Measurements from ENCODE around the gene LYPD4.

Gene LYPD4

DNA sequence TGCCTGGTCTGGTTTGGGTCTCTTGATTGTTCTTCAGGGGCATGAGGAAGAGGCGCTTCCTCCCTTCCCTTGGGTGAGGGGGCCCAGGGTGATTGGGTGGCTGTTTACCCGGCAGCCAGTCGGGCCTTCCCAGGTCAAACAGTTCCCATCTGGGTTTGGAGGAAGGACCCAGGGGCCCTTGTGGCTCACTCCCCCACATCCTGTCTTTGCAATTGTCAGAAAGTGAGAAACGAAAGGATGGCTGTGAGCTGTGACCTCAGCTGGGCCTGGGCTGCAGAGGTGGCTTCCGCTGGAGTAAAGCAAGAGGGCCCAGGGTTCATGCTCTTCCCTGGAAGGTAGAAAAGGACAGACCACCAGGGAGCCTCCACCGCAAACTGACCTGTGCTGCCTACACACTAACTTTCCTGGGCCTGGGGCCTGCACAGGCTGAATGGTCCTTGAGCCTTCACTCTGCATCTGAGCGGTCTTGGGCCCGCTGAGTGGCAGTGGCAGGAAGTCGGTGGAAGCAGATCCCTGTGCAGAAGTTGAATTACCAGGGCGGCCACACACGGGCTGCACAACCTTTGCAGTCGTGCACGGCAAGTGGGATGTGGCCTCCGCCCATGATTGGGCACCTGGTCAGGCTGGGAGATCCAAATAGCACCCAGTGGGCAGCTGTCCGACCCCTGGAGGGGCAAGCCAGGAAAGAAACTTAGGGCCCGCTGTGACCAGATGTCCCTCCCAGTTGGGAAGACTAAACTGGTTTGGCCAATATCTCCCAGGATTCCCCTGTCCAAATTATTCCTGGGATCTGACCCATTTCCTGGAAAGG, 27.3 kb upstream of the LYPD4 start:
- TF ChIP-seq, protein P1, sequence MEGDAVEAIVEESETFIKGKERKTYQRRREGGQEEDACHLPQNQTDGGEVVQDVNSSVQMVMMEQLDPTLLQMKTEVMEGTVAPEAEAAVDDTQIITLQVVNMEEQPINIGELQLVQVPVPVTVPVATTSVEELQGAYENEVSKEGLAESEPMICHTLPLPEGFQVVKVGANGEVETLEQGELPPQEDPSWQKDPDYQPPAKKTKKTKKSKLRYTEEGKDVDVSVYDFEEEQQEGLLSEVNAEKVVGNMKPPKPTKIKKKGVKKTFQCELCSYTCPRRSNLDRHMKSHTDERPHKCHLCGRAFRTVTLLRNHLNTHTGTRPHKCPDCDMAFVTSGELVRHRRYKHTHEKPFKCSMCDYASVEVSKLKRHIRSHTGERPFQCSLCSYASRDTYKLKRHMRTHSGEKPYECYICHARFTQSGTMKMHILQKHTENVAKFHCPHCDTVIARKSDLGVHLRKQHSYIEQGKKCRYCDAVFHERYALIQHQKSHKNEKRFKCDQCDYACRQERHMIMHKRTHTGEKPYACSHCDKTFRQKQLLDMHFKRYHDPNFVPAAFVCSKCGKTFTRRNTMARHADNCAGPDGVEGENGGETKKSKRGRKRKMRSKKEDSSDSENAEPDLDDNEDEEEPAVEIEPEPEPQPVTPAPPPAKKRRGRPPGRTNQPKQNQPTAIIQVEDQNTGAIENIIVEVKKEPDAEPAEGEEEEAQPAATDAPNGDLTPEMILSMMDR (IDR thresholded peaks at IDR 0.05; ENCODE audit: extremely low read depth, missing control alignments), result no peak
- peak; percentile 76 for DNase-seq (ENCODE audit: low spot score)

DNA sequence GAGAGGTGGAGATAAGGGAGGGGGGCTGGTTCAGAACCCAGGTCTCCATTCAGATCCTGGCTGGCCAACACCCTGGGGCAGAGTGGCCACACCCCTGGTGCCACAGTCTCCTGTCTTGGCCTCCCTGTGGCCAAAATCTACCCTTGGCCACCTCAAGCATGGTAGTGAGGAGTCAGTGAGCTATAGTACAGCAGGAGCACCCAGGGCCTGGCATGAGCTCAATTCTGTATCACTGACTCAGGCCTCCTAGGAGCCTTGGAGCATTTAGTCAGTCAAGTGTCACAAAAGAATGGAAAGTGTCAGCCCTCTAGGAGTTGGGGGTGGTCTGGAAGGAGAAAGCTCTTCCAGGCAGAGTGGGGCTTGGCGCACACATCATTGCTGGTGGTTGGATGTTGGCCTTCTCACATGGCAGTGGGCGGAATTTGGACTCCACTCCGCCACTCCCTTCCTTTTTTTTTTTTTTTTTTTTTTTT, 26.0 kb upstream of the LYPD4 start:
- no peak for DNase-seq (ENCODE audit: low spot score)
- TF ChIP-seq, protein P1 (IDR thresholded peaks at IDR 0.05; ENCODE audit: extremely low read depth, missing control alignments), result no peak

DNA sequence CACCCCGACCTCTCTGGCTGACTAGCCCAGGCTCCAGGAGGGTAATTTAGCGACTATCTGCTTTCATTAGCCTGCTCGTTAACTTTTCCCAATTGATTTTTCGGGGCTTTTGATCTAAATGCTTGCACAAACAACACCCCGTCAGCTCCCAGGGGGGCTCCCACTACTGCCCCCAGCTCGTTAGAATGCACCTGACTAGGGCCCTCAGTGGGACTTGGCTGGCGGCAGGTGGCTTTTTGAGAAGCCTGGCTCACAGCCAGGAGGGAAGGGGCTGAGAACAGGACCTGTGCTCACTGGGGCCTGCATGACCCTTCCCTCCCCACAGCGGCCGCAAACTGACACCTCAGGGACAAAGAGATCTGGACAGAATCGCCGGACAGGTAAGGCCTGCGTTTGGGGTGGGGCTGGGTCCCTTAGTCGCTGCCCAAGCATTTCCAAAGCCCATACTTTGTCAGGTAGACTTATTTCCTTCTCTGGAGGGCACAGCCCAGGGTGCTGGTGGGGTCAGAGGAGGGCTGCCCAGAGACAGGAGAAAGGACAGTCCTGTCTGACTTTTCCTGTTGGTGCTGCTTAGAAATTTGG, 25.0 kb upstream of the LYPD4 start:
- TF ChIP-seq, protein P1 (IDR thresholded peaks at IDR 0.05; ENCODE audit: extremely low read depth, missing control alignments), result no peak
- DNase-seq (ENCODE audit: low spot score), result no peak

DNA sequence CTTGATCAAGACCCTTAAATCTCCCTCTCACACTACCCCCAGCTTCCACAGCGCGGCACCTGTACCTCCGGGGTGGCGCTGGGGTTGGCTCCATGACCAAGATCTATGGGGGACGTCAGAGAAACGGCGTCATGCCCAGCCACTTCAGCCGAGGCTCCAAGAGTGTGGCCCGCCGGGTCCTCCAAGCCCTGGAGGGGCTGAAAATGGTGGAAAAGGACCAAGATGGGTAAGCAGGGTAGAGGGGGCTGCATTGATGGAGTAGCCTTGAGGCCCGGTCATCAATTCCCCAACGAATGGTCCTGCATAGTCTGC, 24.5 kb upstream of the LYPD4 start:
- TF ChIP-seq, protein P1 (IDR thresholded peaks at IDR 0.05; ENCODE audit: extremely low read depth, missing control alignments), result no peak
- no peak for DNase-seq (ENCODE audit: low spot score)

DNA sequence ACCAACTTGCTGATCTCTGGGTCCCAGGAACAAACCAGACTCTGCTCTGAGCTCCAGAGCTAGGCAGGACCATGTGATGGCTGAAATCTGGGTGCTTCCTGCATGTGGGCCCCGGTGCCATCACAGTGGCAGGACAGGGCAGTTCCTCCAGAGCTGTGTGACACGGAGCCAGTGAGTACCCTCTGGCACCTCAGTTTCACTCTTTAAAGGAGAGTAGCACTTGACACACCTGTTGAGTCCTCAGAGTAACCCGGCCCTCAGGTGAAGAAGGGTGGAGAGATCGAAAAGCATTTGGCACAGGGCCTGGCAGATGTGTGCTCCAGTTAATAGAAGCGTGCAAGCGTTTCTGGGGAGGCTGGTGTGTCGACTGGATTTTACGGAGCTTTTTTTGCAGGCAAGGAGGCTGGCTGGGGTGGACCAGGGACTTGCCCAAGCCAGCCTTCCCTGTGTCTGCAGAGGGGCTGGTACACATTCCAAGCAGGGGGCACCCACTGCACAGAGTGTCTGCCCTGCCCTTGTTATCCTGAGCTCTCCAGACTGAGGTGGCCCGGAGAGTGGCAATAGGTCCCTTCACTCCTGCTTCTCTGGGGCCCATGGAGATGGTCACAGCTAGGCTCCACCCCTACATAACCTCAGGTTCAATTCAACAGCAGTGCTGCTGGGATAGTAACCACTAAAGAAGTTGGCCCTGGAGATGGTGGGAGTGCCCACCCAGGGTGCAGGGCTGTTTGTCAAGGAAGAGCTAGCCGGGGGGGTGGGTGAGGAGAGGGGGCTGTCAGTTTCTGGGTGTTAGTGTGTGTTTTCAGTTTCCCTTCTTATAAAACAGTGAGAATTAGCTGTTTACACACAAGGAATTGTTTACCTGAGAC, 23.9 kb upstream of the LYPD4 start:
- TF ChIP-seq, protein P1 (IDR thresholded peaks at IDR 0.05; ENCODE audit: extremely low read depth, missing control alignments), result no peak
- no peak for DNase-seq (ENCODE audit: low spot score)

DNA sequence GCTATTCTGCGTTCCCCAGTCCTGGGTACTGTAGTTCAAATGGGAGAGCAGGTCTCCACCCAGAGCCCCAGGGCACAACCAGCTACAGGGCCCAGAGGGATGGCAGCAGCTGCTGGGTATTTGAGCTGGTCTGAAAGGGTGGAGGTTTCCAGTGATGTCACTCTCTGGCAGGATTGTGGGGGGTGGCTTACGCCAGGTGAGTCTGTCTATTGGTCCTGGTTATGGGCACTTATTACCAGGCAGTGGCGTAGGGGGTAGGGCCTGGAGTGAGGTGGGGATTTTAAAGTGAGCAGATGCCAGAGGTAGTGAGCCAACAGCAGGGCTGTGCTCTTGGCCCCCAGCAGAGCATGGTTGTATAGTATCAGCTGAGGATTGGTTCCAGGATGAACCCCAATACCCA, 21.8 kb upstream of the LYPD4 start:
- TF ChIP-seq, protein P1 (IDR thresholded peaks at IDR 0.05; ENCODE audit: extremely low read depth, missing control alignments), result no peak
- no peak for DNase-seq (ENCODE audit: low spot score)

DNA sequence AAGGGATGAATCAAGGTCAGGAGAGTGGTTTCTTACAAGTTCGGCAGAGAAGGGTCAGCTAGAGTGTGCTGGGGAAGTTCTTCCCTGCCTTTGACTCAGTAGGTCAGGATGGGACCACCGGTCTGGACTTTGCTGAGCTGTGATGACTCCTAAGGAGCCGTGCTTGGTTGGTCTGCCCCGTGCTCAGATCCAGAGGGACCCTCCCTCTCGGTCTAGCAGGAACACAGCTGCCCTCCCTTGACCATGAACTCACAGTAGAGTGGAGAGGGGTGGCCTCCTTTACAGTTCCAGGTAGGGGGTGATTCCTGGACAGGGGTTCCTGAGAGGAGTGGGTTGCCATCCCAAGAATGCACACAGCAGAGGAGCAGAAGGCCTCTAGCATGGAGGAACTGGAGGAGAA, 19.9 kb upstream of the LYPD4 start:
- TF ChIP-seq, protein P1 (IDR thresholded peaks at IDR 0.05; ENCODE audit: extremely low read depth, missing control alignments), result no peak
- DNase-seq (ENCODE audit: low spot score), result no peak

Measured in GM20000 (cell line).